Activated T-helper 9 cell treated with anti-CD3 and anti-CD28 coated beads, Interleukin-2, amount 50 U/mL, for 16 hours (primary cell): Measurements from ENCODE around the gene OR52D1.
A peak's percentile ranks its signal among the peaks of the same experiment; 100 is the strongest.

Experiments used
- DNase-seq: peaks from one replicate; pipeline ENCODE4 v3.0.0-alpha.2; 2020; ENCODE audit warnings: low read depth

OR52D1 gene

DNA sequence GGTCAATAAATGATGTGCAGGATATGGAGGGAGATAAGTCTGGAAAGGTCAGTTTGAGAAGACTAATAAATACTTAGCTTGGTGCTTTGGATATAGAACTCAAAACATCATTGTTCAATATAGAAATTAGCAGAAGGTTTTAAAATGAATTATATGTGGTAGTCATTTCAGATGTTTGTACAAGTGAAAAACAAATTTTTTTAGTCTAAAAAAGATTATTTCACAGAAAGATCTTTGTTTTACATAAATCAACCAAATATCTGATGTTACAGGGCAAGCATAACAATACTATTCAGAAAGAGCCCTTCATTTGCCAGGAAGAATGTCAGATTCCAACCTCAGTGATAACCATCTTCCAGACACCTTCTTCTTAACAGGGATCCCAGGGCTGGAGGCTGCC, at the start of gene OR52D1:
Gene OR52D1, plus strand, starts transcription at position 301 of the 400 bp plus-strand sequence. Its CDS starts 22 bp downstream, at position 323.
- DNase-seq: no peak

DNA sequence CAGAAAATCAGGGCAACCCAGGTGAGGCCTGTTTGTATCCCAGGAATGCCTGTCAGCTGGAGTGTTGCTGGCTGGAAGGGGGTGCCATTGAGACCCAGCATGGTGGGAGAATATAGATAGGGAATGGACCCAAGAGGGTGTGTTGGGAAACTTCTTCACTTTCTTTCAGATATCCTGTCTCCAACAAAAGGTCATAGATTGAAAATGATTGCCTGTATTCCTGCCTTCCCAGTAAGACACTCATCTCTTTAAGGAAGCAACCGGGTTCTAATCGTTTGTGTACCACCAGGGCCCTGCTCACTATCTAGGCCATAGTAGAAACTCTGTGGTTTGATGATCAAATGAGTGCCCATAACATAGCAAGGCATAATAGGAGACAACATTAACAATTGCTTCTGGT, 47.1 kb upstream of the OR52D1 start, which contains the start of gene OR51I1:
Gene OR51I1, minus strand, starts transcription at position 101 of the 400 bp plus-strand sequence. Its CDS starts 0 bp downstream, at position 101.
- no peak for DNase-seq

DNA sequence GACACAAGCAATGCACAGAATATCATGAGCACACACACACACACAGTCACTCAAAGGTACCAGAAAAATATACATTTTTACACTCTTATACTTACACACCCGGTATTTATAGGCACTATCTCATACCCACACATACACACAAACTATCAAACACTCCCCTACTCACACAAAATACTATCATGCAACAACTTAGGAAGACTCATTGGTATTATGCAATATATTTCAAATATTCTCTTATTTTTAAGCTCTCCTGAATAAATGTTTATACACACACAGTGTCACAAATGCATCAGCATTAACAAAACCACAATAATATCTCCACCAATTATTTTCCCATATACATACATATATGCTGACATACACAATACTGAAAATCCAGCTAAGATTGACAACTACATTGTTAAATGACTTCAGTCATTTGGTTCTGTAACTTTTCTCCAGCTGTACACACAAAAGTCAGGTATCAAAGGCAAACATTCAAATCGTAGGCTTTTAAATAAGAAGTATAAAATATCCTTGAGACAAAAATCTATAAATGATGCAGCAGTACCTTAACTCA, 44.6 kb upstream of the OR52D1 start:
- no peak for DNase-seq

DNA sequence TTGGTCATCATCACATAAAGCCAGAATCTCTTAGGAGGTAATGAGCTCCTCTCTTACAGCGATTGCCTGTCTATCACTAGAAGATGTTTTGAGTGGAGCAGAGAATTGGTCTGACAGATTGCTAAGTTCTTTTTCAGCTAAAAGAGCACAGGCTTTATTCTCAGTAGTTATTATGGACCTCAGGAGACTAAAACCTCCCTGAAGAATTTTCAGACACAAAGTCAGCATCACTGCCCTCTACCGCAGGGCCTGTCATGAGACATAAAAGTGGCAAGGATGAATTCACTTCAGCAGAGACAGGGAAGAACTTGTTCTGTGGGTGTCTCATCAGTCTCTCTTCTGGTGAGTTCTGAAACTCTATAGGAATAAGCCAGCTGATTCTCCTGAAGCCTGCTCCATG, 39.5 kb upstream of the OR52D1 start, which contains the start of gene OR51I2:
Gene OR51I2, plus strand, starts transcription at position 301 of the 400 bp plus-strand sequence. CDS start 4,166 bp downstream, outside the sequence.
- DNase-seq: no peak

DNA sequence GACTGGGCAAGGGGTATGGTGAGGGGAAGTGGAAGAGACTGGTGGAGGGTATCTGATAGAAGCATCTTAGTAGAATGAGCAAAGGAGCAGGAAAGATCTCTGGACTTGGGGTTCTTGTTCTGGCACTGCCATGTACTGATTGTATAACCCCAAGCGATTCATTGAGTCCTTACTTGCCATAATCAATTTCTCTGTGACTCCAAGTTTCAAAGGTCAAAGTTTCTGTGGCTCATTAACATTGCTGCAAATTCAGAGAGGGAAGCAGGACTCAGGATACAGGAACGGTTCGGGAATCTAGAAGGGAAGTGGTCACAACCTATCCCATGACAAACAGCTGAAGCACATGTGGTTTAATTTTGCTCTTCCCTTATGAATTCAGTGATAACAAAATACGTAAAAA, 39.1 kb upstream of the OR52D1 start:
- DNase-seq: no peak

DNA sequence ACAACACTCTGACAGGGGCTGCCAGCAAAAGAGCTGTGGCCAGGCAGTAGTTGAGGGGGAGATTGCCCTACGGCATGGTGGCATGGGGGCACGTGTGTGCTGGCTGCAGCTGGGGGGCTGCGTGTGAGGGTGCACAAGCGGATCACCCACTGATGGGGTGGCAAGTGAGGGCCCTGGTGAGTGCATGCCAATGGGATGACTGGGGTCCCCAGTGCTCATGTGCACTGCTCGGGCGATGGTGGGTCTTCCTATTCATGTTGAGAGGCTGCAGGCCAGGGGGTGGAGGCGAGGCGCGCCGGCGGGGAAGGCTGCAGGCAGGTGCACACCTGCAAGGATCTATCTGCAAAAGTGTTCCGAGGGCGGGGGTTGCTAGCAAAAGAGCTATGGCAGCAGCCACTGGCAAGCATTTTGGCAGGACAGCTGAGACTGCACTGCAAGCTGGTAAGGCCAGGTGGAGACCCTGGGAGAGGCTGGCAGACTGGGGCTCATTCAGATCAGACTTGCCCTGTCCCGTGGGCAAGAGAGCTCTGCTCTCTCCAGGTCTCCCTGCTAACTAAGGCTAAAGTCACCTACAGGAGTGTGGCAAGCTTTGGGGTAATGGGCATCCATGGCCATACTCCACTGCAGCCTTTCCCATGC, 27.4 kb upstream of the OR52D1 start:
- DNase-seq: no peak

DNA sequence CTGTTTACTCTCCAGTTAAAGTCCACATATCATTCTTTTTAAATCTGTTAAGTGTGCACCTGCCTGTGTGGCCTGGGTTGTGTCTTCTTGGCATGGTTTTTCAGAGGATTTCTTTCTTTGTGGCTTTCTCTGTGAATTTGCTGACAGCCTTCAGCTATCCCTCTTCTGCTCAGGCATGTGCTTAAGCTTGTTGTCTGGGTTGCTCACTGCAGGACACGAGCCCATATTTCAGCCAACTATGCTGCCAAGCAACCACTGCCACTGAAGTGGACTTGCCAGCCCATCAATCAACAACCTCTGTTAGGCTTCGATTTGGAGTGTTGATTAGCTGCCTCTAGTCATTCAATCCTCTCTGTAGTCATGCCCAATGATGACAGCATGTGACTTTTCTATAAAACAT, 21.0 kb upstream of the OR52D1 start:
- no peak for DNase-seq

DNA sequence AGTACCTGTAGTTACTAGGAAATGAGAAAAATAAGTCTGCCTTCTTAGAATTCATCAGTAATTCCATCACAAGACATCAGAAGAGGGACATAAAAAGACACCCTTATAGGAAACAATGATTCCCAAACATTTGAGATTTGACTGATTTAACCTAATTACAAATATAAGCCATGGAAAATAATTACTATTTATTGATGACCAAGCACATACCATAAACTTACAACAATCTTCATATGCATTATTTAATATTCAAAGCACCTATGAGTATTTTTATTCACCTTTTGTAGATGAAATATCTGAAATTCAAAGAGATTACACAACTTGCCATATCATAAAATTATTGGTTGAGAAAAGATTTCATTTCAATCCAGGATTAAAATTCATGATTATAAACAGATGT, 14.6 kb upstream of the OR52D1 start:
- no peak for DNase-seq

DNA sequence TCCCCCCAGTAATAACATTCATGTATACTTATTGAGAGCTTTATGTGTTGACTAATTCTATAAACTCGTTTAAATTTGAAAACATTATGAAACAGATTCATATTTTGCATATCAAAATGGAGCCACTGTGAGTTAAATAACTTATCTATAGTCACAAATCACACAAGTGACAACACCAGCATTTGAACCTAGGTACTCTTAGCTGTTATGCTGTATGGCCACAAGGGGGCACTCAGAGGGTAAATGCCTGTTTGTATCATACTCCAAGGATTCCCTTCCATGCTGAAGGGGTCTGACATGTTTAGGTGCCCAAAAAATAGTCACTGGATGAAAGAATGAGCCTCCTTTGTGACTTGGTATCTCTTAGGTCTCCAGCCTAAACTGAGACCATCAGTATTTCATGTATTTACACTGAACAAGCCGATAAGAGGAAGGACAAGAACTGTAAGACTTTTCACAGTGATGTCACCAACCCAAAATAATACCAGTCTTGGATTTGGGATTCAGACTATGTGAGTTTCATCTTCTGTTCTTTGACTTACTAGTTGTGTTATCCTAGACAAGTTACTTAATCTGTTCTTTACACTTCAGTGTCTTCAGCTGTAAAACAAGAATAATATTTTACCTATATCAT, 12.2 kb upstream of the OR52D1 start:
- DNase-seq: peak; percentile 6

DNA sequence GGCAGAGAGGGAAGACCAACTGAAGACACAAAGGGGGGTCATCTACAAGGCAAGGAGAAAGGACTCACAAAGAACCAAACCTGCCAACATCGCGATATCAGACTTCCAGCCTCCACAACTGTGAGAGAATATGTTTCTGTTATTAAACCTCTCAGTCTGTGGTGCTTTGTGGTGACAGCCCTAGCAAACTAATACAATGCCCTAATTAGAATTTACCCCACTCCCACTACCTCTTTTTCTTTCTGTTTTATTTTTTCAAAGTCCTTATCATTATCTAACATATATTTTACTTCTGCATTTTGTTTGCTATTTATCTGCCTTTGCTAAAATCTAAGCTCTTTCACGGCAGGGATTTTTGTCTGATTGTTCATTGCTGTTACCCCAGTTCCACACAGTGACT, 2.5 kb upstream of the OR52D1 start:
- no peak for DNase-seq

DNA sequence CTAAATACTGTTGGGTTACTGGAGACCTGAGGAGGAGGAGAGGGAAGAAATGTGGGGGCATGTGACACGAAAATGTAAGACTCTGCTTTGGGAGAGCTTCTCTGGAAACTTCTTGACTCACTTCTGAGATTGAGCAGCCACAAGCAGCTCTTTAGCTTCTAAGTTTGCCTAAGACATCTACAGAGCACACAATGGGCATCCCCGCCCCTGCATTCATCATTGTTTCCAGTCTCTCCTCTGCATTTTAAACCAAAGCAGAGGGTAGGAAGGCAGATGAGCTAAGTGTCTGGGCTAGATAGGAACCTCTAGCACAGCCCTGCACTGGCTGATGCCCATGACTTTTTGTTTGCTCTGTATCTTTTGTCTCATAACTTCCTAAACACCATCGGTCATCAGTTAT, 2.1 kb upstream of the OR52D1 start:
- no peak for DNase-seq

DNA sequence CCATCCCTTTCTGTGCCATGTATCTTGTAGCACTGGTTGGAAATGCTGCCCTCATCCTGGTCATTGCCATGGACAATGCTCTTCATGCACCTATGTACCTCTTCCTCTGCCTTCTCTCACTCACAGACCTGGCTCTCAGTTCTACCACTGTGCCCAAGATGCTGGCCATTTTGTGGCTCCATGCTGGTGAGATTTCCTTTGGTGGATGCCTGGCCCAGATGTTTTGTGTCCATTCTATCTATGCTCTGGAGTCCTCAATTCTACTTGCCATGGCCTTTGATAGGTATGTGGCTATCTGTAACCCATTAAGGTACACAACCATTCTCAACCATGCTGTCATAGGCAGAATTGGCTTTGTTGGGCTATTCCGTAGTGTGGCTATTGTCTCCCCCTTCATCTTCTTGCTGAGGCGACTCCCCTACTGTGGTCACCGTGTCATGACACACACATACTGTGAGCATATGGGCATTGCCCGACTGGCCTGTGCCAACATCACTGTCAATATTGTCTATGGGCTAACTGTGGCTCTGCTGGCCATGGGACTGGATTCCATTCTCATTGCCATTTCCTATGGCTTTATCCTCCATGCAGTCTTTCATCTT, 414 bp downstream of the OR52D1 start:
- no peak for DNase-seq

DNA sequence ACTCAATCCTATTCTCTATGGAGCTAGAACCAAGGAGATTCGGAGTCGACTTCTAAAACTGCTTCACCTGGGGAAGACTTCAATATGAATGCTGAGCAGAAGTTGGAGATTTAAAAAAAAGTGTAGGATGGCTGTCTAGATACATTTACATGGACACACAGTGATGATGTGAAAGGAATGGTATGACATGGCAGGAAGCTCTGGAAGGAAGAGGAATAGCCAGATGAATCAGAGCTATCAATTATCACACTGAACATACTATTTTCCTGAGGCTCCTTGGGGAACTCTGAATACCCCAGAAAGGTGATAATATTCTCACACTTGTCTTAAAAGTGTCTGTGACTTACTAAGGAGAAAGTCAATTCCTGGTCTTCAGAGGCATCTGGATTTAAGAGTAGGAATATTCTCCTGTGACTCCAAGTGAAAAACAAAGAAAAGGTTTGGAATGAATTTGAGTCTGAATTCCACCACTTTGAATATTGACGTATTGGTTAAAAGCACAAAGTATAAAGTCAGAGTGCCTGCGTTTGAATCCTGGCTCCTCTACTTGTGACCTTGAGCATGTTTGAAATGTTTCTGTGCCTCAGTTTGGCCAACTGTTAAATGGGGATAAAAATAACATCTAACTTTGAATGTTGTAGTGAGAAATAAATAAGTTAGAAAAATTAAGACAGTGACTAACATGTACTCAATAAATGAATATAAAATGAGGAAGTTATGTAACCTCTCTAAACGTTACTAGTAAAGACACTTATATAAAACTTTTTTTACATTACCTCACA, 1.3 kb downstream of the OR52D1 start:
- DNase-seq: no peak

DNA sequence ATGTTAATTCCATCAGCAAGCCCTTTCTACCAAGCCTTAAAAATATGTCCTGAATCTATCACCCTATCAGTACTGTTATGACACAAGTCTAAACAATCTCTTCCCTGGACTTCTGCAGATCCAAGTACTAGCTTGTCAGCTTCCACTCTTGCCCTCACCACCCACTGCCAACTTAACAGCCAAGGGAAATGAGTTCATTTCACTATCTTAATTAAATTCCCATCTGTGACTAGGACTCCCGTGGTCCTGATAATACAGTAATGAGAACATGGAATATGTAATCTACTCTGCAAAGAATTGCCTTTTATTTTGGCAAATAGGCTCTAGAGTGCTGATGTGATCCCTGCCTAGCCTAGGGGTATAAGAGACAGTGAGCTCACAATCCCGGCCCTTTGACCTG, 11.2 kb downstream of the OR52D1 start:
- DNase-seq: no peak

DNA sequence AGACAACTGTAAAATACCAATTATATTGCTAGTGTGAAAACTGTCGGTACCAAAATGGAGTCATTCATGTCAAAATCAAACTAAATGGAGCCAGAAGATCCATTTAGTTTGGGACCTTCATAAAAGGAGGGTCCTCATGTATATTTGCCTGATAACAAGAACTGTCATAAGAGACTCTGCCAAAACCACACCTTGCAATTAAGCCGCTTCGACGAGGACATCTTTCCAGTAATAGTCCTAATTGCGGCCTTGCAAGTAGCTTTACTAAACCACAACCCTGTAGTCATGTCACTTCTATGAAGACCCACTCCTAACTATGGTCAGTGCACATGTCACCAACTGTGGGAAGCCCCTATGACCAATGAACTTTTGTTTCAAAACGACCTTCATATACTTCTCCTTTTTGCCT, 11.9 kb downstream of the OR52D1 start:
- no peak for DNase-seq

DNA sequence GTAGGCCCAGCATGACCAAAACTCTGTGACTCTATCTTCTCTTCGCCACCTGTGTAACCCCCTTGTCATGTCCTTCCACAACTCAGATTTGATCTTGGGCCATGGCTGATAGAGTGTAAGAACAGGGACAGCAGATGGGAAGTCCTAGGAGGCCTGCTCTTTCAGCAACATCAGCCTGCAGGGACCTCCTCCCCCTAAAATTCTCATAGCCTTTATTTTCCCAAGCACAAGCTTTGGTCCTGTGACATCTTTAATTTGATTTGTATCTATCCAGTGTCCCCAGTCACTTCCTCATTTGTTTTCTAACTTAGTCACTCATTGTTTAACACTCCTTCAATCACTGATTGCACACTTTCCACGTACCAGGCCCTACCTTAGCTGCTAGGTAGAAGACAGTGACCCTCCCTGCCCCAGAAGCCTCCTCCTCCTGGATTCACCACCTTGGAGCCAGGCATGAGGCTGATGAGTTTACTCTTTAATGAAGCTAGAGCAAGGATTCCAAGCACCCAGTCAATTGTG, 16.0 kb downstream of the OR52D1 start:
- no peak for DNase-seq

DNA sequence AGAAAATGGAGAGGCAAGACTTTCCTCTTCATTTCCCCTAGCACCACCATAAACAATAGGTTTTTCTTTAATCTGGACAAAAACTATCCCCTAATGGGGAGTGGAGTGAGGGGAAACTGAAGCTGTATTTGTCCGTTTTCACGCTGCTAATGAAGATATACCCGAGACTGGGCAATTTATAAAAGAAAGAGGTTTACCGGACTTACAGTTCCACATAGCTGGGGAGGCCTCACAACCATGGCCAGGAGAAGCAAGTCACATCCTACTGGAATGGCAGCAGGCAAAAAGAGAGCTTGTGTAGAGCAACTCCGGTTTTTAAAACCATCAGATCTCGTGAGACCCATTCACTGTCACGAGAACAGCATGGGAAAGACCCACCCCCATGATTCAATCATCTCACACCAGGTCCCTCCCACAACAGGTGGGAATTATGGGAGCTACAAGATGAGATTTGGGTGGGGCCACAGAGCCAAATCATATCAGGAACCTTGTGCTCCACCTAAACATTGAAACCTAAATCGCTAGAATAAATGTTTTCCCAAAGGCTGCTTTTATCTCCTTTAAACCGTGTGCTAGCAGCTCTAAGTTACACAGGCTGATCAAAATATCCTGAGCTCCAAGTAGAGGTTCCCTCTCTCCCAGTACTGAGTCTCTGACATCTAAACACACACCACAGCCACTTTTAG, 17.0 kb downstream of the OR52D1 start:
- no peak for DNase-seq

DNA sequence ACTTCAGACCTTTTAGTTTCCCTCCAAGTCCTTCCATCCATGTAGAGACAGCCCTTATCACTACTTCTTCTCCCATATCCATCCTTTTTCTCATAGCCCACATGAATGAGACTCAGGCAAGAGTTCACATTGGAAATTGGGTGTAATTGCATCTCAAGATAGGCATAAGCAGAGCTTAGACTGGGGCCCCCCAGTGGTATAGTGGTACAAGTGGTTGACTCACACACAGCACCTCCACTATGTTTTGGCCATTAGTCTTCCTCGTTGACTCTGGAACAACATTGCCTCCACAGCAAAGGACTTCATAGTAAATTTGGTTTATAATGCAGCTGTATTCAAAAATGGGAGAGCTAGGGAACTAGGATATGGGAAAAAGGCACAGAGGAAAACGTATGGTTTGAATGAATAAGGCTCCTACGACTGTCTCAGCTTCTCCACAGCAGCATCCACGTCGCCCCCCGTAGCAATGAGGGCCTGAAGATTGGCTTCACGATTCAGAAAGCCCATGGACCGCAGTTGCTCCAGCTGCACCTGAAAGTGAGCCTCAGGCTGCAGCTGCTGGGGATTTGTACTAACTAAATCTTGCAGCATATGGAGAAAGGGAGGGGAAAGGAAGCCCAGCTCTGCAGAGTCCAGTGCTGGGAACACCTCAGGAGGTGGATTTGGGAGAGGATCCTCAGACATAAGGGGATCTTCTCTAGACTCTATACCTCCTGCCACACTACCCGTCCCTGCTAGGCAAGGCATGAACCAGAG, 18.9 kb downstream of the OR52D1 start:
- DNase-seq: no peak

DNA sequence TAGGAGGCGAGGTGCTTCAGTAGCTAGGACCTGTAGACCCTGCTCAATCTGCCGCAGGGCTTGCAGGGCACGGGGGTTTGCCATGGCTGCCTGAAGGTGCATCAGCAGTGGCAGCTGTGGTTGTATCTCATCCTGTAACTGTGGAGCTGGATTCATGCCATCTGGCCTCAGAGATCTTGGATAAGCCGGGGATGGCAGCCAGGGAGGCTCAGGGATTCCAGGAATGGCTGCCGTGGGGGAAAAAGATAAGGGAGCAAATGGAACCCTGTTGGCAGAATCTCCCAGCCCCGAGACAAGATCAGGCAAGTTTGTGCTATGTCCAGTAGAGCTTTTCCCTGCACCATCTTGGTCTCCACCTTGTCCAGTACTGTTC, 19.4 kb downstream of the OR52D1 start:
- DNase-seq: no peak

DNA sequence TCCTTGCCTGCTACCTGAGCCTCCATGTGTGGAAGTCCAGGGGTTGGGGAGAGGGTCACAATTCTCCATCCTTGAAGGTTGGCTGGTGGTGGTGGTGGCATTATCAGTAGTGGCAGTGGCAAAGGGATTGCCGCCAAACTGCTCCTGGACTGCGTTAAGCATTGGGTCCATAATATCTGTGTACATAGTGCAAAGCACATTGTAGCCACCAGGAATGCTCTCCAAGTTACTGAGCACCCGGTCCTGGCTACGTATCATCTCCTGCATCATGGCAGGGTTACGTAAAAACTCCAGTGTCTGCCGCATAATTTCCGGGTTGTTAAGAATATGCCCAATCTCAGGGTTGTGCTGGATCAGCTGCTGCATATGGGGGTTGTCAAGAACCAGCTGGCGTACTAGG, 20.1 kb downstream of the OR52D1 start:
- no peak for DNase-seq

DNA sequence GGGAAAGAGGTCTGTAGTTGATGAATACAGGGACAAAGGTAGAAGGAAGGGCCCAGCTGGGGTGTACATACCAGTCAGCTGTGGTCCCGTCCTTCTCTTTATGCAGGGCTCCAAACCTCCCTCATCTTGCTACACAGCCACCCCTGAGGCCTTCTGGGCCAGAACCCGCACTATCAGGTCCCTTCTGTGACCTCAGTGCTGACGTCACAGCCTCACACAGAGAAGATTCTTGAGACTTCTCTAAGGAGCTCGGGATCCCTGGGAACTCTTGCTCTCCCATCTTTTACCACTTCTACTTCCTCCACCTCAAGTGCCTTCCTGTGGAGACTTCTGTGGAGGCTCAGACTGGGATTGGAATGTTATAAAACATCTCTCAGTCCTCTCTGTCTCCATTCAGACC, 21.3 kb downstream of the OR52D1 start, which contains the start of gene UBQLN3:
Gene UBQLN3, minus strand, starts transcription at position 155 of the 400 bp plus-strand sequence. CDS start 399 bp downstream, outside the sequence.
- no peak for DNase-seq
